ENCODE data around the gene TENM3.

- TF ChIP-seq FOSL1 (IDR thresholded peaks at IDR 0.05; ENCODE audit: insufficient read depth, low read depth, low read length) (no peak), POLR2AphosphoS5 (IDR thresholded peaks at IDR 0.05; ENCODE audit: low read depth, low read length) (no peak), MAFK (IDR thresholded peaks at IDR 0.05; ENCODE audit: low read depth, low read length) (no peak), CTCF (IDR thresholded peaks at IDR 0.05; ENCODE audit: control extremely low read depth in 1 of 3, insufficient read depth in 1 of 3, low read depth in 1 of 3, low read length in 3 of 3) (no peak)
These were observed 350.7 kb downstream of the TENM3 start for GRCh38 chr4:182593864-182594263.
